Activated CD8-positive, alpha-beta memory T cell treated with anti-CD3 and anti-CD28 coated beads for 48 hours (primary cell): ENCODE results near the gene SERF2.
A peak's percentile ranks its signal among the peaks of the same experiment; 100 is the strongest.
"Not testable (repeated sequence)": the region's sequence is repeated elsewhere in the genome, so short reads cannot be mapped to it uniquely, and the experiment has no call there.

Source experiments
- DNase-seq, 3 experiments: peaks; one replicate each; pipeline ENCODE4 v3.0.0-alpha.2; 2020; ENCODE audit warnings: low read depth in 2 of 3, low spot score in 2 of 3

The SERF2 gene

DNA sequence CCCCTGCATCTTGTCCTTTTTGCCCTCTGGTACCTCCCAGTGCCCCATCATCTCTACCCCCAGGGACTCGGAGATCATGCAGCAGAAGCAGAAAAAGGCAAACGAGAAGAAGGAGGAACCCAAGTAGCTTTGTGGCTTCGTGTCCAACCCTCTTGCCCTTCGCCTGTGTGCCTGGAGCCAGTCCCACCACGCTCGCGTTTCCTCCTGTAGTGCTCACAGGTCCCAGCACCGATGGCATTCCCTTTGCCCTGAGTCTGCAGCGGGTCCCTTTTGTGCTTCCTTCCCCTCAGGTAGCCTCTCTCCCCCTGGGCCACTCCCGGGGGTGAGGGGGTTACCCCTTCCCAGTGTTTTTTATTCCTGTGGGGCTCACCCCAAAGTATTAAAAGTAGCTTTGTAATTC is 1.5 kb downstream of the SERF2 start:
- DNase-seq = no peak

DNA sequence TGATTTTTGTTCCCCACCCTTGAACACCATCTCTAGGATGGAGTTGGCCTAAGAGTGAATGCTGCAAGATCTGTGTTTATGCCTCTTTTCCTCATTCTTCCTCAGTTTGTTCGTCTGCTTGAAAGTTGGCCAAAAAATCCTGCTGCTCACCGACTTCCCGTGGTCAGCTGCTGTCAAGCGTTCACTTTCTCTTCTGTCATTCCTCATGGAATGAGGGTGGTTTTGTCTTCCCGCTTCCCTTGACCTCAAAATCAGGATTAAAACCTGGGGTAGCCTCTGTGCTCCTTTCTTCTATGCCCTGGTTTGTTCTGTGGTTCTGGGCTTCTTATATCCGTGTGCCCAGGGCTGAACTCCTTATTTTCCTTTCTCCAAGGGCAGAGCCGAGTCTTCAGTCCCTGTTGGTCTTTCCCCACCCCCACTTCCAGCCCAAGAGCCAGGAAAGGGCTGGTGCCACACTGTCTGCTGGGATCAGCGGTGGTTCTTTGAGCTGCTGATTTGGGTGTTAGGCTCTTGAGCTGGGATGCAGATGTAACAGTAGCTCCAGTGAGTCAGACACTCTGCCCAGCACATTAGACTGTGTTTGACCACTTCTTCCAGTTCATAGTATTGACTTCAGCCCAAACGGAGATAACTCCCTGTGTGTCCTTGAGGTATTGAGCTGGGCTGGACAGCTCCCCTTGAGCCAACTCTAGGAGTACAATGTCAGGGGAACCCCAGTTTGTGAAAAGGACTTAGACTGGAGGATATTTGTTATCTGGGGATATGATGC is 2.3 kb downstream of the SERF2 start:
- no peak for DNase-seq

DNA sequence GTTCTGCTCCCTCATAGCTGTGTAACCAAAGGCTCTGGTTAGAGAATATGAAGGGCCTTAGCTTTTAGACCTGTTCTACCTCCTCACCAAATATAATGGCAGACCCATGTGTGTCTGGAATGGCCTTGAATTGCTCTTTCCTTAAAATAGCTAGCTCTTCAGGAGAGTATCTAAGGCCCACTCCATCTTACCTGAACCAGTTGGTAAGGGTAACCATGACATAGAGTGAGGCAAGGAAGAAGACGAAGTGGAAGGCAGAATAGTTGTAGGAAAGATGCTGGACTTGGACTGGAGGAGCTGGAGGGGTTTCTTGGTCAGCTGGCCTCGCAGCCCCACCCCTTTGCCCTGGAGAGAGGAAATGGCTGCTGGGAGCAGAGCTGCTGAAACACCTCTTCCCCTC is 3.1 kb downstream of the SERF2 start:
- no peak for DNase-seq

DNA sequence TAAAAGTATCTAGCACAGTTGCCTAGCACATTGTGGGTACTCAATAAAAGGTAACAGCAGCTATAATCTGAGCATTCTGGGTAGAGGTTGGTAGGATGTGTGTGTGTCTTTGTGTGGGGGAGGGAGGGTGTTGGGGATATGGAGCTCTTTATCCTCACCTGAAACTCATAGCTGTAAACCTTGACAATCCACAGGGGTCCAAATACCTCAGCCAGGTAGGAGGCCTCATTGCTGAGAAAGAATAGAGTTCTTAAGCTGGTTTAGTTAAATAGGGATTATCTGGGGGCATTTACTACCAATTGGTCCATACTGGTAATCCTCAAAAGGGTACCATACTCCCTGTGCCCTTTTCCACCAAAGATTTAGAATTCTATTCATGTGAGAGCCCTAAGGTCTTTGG is 3.9 kb downstream of the SERF2 start:
- no peak for DNase-seq

DNA sequence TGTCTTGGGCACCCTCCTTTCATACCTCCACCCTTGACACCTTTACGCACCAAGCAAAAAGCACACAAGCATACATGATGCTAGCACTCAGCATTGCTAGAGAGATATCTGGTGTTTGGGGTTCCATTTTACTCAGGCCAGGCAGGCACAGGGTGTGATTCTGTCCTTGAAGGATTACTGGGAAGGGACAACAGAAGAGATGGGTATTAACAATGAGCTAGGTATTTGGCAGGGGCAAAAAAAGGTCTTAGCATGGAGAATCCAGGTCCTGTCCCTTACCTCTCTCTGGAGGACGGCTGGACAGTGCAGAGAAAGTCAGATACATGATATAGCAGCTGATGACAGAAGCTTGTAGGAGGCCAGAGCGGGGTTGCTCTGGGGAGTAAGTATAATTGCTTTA is 4.4 kb downstream of the SERF2 start:
- DNase-seq = no peak

DNA sequence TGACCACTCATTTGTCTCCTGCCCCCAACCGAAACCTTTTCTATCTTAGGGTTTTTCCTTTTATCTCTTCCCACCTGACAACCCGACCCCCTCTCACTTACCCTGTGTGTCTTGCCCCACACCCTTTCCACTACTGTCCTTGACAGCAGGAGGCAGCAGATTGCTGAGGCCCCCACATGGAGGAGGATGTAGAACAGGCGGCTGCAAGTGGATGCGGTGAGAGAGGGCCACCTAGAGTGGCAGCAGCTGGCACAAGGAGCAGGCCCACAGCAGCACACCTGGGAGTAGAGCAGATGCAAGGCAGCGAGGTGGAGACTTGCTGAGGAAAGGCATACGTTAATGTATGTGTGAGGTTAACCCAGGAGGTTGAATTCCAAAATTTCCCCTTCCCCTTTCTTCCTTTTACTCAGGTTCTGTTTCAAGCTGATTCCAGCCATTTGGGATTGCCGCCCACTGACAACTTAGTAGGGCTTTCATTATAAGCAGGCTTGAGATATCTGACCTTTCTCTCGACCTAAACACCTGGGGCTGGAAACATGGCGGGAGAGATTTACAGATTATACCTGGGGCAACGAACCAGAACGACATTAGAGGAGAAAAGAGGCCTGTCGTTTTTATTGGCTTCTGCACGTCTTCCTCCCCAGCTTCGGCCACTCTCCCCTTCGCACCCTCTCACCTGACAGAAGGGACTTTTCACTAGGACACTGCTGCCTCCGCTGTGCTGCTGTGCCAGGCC is 7.3 kb downstream of the SERF2 start:
- DNase-seq = no peak

DNA sequence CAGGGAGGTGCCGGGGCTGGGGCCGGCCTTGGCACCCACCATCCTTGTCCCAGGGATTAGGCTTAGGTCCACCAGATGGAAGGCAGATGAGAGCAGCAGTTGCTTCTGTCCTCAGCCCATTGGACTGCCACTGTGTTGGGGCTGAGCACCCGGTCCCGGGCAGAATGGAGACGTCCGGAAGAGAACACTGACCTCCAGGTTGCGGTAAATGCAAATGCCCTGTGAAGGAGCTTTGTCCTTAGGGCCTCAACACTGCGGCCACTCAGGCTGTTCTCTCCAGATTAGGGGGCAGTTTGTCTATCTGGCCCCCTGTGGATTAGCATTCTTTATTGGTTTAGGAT is 7.8 kb downstream of the SERF2 start, which contains the start of gene SERINC4:
Gene SERINC4, minus strand, starts transcription at position 276 of the 341 bp plus-strand sequence. Its CDS starts 234 bp downstream, at position 42.
- DNase-seq = no peak

DNA sequence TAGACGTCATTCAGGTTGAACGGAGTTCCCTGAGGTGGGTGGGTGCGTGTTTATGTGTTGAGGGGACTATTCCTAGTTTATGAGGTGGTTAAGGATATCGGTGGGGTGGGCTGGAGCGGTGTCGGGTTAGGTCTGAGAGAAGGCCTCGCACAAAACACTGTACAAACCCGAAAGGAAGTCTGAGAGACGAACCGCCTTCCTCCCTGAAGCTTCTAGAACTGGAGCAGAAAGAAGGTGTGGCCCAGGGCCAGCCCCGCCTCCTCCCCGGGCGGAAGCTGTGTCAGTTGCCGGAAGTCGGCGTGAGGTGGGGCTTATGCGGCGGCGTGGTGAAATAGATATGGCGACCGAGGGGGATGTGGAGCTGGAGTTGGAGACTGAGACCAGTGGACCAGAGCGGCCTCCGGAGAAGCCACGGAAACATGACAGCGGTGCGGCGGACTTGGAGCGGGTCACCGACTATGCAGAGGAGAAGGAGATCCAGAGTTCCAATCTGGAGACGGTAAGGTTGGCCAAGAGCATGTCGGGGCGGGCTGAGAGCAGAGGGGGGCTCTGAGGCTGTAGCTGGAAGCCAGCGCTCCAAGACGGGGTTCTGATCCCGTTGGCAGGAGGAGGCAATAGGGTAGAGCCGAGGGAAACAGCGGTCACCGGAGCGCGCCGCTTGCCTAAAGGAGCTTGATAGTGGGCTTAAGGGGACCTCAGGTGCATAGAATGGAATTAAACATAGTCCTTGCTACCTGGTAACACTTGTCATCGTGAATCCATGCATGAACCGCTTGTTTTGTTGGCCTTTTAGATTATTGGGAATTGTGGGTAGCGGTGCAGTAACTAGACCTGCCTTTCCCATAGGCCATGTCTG is 8.4 kb downstream of the SERF2 start, which contains the start of gene HYPK:
Gene HYPK, plus strand, starts transcription at position 314 of the 856 bp plus-strand sequence. Its CDS starts 24 bp downstream, at position 338.
- DNase-seq = peak; percentile 67 to 78 (median 74)

DNA sequence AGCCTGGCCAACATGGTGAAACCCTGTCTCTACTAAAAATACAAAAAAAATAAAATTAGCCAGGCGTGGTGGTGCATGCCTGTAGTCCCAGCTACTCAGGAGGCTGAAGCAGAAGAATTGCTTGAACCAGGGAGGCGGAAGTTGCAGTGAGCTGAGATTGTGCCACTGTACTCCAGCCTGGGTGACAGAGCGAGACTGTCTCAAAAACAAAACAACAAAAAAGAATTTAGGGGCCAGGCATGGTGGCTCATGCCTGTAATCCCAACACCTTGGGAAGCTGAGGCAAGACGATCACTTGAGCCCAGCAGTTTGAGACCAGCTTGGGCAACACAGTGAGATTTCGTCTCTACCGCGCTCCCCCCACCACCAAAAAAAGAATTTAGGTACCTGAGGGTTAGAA is 10.6 kb downstream of the SERF2 start:
- not testable (repeated sequence) for DNase-seq

DNA sequence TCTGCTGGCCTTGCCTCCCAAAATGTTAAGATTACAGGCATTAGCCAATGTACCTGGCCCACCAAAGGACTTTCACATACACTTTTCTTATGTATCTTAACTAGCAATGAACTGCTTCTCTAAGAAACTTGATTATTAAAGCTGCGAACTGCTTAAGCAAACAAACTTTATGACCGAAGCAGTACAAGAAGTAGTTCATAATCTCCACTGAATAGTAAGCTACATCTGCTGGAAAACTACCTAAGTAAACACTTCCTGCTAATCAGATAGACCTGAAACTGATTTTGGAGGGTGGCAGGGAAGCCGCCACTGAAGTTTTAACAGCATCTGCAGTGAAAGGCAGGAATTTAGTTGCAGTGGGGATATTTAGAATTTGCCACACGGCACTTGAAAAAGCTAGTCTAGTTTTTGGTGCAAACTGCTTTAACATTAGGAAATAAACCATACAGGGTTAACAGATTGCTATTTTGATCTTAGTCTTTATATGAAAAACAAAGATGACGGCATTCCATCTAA is 16.4 kb downstream of the SERF2 start:
- no peak for DNase-seq

DNA sequence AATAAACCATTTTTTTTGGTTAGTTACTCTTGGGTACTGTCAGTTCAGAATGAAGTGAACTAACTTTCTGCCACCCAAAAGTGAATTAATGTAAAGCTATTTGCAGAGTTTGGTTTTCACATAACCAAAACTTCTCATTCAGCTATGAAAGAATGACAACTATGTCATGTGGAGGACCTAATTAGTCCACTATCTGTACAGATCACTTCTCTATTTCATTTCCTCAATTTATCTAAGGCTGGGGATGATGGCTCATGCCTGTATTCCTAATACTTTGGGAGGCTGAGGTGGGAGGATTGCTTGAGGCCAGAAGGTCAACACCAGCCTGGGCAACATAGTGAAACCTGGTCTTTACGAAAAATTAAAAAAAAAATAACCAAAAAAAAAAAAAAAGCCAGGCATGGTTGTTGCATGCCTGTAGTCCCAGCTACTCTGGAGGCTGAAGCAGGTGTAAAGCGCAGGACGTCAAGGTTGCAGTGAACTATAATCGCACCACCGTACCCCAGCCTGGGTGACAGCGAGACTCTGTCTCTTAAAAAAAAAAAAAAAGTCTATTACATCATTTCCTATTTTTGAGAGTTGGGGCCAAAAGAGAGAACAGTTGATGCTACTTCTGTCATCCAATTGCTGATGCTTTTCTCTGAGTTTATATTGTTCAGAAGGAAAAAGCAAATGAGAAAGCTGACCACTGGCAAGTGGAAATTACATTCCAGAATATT is 17.0 kb downstream of the SERF2 start:
- no peak for DNase-seq

DNA sequence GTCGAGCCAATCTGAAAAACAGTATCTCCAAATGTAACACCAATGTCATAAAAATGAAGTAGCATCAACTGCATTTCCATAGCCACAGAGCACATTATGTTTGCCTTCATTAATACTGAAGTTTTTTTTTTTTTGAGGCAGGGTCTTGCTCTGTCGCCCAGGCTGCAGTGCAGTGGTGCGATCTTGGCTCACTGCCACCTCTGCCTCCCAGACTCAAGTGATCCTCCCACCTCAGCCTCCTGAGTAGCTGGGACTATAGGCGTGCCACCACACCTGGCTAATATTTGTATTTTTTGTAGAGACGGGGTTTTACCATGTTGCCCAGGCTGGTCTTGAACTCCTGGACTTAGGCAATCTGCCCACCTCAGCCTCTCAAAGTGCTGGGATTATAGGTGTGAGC is 22.9 kb downstream of the SERF2 start:
- not testable (repeated sequence) for DNase-seq

DNA sequence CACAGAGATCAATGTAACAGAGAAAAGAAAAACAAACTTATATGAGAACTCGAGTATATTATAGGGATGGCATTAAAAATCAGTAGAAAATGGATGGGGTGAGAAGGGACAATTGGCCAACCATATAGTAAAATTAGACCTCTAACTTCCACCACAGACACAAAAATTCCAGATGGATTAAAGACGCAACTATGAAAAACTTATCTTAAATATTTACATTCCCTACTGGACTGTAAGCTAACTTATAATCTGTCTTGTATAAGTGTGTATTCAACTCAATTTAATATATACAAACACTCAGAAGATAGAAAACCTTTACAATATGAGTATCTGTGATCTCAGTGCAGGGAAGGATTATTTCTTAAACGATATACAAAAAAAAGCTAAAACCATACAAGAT is 29.4 kb downstream of the SERF2 start:
- DNase-seq = no peak

DNA sequence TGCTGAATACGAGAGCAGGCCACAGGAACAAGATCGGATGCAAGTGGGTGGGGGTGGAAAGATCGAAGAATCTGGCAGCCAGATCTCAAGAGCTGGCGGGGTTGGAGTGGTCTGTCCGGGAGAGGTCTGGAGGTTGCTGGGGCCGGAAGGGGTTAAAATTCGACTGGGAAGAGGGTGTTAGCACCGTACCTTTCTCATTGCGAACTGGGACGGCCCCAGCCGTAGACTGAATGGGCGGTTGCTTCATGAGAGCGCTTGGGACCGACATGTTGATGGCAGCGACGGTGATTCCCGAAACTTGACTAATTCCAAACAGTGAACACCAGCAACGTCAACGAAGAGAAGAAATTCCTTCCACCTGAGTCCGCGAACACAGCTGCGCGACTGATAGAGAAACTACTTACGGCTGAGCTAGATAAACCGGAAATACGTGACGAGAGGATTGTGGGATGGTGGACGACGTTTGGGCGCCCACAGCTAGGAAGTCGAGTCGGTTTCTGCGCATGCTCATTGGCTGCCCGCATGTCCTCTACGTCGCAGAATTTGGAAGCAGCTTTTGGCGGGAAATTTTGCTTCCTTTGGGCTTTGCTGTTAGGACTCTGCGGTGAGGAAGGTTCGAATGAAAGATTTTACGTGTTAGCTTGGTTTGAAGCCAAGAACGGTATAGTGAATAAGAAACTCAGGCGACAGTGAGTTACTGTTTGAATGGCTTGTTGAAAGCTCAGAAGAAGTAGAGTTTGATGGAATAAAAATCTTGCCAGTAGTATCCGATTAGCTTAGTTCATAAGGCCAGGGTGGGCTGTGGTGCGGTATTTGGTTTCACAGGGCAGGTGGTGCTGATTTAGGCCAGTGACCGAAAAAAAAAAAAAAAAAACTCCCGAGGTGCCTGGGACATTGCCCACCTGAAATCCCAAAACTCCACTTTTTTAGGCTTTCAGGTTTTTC is 32.5 kb downstream of the SERF2 start, which contains the start of gene MFAP1:
Gene MFAP1, minus strand, starts transcription at position 389 of the 945 bp plus-strand sequence. Its CDS starts 121 bp downstream, at position 268.
- DNase-seq = peak; percentile 50 to 82 (median 80)

DNA sequence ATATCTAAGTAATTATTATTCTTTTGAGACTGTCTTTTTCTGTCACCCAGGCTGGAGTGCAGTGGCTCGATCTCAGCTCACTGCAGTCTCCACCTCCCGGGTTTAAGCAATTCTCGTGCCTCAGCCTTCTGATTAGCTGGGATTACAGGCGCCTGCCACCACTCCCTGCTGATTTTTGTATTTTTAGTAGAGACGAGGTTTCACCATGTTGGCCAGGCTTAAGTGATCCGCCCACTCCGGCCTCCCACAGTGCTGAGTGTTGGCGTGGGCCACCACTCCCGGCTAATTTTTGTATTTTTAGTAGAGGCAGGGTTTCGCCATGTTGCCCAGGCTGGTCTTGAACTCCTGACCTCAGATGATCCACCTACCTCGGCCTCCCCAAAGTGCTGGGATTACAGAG is 33.2 kb downstream of the SERF2 start:
- DNase-seq = not testable (repeated sequence)

DNA sequence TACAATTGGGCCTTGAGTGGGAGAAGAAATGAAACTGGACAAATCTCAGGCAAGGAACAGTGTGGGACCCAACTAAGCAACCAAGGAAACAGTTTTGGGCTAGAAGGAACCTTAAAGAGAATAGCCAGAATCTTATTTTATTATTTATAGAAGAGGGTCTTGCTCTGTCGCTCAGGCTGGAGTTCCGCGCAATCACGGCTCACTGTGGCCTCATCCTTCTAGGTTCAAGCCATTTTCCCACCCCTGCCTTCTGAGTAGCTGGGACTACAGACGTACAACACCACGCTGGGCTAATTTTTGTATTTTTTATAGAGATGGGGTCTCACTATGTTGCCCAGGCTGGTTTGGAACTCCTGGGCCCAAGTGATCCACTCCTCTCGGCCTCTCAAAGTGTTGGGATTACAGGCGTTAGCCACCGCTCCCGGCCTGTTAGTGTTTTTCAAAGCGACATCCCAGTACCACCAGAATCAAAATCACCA is 33.9 kb downstream of the SERF2 start:
- DNase-seq = no peak

DNA sequence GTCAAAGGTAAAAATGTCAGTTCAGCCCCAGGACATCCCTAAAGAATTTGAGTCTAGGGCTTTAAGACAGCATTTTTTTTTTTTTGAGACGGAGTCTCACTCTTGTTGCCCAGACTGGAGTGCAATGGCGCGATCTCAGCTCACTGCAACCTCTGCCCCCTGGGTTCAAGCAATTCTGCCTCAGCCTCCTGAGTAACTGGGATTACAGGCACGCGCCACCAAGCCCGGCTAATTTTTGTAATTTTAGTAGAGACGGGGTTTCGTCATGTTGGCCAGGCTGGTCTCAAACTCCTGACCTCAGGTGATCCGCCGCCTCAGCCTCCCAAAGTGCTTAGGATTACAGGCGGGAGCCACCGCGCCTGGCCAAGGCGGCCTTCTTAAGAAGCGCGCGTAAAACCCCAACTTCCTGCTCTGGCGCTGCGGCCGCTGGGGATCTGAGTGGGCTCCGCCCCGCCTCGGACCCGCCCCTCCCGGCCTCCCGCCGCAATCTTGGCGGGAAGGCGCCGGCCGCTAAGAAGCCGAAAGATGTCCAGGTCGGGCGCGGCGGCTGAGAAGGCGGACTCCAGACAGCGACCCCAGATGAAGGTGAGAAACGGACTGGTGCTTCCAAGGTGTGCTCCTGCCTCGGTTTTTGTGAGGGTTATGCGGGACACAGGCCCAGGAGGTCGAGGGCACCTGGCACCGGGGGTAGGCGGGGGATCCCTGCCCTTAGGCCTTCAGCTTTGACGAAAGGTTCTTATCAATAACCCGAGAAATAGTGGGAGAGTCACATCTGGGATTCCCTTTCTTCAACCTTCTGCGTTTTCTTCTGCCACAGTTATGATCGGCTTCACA is 34.6 kb downstream of the SERF2 start, which contains the start of gene WDR76:
Gene WDR76, plus strand, starts transcription at position 495 of the 834 bp plus-strand sequence. Its CDS starts 31 bp downstream, at position 526.
- DNase-seq = peak; percentile 60 to 72 (median 67)

DNA sequence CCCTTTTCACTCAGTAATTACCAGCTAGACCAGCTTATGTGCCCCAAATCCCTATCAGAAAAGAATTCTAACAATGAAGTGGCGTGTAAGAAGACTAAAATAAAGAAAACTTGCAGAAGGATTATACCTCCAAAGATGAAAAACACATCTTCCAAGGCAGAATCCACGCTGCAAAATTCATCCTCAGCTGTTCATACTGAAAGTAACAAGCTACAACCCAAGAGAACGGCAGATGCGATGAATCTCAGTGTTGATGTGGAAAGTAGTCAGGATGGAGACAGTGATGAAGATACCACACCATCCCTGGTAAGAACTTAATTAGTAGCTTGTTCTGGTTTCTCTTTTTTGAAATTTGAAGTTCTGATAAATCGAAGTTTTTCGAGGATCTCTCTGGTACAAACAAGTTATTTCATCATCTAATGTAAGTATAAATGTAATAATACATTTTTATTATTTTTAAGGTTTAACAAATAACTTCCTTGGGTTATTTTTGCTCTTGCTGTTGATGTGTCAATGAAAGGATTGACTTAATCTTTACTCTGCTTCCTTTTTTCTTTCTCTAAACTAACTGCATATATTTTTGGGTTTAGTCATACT is 36.0 kb downstream of the SERF2 start:
- DNase-seq = no peak
